T-cell (primary cell): Measurements from ENCODE around the gene TRPM3. TPM values are rescaled to one million over a fixed set of nuclear protein-coding genes. Genes with fewer than 3 reads are reported as not detected.

Experiments used
- ATAC-seq, 4 experiments: fragments of 200-7000 bp in 3 of 4; fragments of 150-1000 bp in 1 of 4; cut with Tn5 transposase; replicated peaks in 1 of 4; 1 replicate in 3 of 4; 2 replicates in 1 of 4; pipeline ENCODE4 v1.10.0; 2021; ENCODE audit warnings: moderate library complexity in 3 of 4, mild to moderate bottlenecking in 2 of 4, moderate number of reproducible peaks in 1 of 4
- CTCF ChIA-PET, 2 donors: fragments of 300-600 bp; sonication (Branson Sonifier 250); formaldehyde crosslinking; loops; one replicate each; lab custom pipeline; 2022; ENCODE audit warnings: antibody characterized with exemption in 2 of 2; lab: Charles Lee
- POLR2A ChIA-PET, 2 donors: fragments of 300-600 bp; sonication (Branson Sonifier 250); formaldehyde crosslinking; loops; one replicate each; lab custom pipeline; 2022; ENCODE audit warnings: antibody characterized with exemption in 2 of 2; lab: Charles Lee
- DNase-seq, 35 experiments: peaks; one replicate each; pipeline versions ENCODE4 v3.0.0 to v3.0.0-alpha.2; 2013 to 2023
- H3K27ac ChIP-seq: one replicate; pipeline ENCODE4 v1.5.1; 2013; ENCODE audit warnings: low read length
- H3K27me3 ChIP-seq, 2 experiments: replicated peaks in 1 of 2; 1 replicate in 1 of 2; 2 replicates in 1 of 2; pipeline versions ENCODE4 v1.6.1 to v1.7.0; 2013; ENCODE audit warnings: low read length in 1 of 2, mixed read lengths in 1 of 2; ENCODE audit not compliant: control insufficient read depth in 2 of 2, insufficient read depth in 2 of 2; ENCODE audit errors: extremely low read depth in 1 of 2
- H3K36me3 ChIP-seq, 2 donors: 1 replicate in 1 of 2; 2 replicates in 1 of 2; pipeline versions ENCODE4 v1.6.1 to v1.7.0; 2013; ENCODE audit warnings: low read length in 1 of 2; ENCODE audit not compliant: control insufficient read depth in 2 of 2, insufficient read depth in 1 of 2; ENCODE audit errors: extremely low read depth in 1 of 2
- H3K4me1 ChIP-seq, 2 experiments: 1 replicate in 1 of 2; 2 replicates in 1 of 2; pipeline versions ENCODE4 v1.6.1 to v1.7.0; 2013; ENCODE audit warnings: low read length in 2 of 2, mixed read lengths in 1 of 2; ENCODE audit not compliant: insufficient read depth in 2 of 2, control insufficient read depth in 1 of 2; ENCODE audit errors: extremely low read depth in 1 of 2
- H3K4me3 ChIP-seq, 2 donors: 1 replicate in 1 of 2; 2 replicates in 1 of 2; pipeline versions ENCODE4 v1.5.1 to v1.7.0; 2013; ENCODE audit warnings: mild to moderate bottlenecking in 2 of 2, low read length in 1 of 2, moderate library complexity in 1 of 2; ENCODE audit not compliant: control insufficient read depth in 1 of 2; ENCODE audit errors: extremely low read depth in 1 of 2
- H3K9me3 ChIP-seq: 2 replicates; pipeline ENCODE4 v1.7.0; 2013
- H3K27ac Mint-ChIP-seq, 2 donors: one replicate each; pipeline ENCODE4 v1.8.0; 2020 to 2021; ENCODE audit warnings: mild to moderate bottlenecking in 2 of 2, mixed read lengths in 2 of 2
- H3K27me3 Mint-ChIP-seq, 2 donors: one replicate each; pipeline ENCODE4 v1.8.0; 2021 to 2022; ENCODE audit warnings: mixed read lengths in 2 of 2
- H3K36me3 Mint-ChIP-seq: one replicate; pipeline ENCODE4 v1.8.0; 2021; ENCODE audit warnings: mixed read lengths
- H3K4me1 Mint-ChIP-seq, 3 donors: one replicate each; pipeline ENCODE4 v1.8.0; 2020 to 2022; ENCODE audit warnings: mixed read lengths in 3 of 3, mild to moderate bottlenecking in 1 of 3
- H3K4me3 Mint-ChIP-seq, 3 donors: one replicate each; pipeline ENCODE4 v1.8.0; 2020 to 2022; ENCODE audit warnings: mild to moderate bottlenecking in 3 of 3, mixed read lengths in 3 of 3, moderate library complexity in 3 of 3
- H3K9me3 Mint-ChIP-seq, 3 donors: one replicate each; pipeline ENCODE4 v1.8.0; 2020 to 2022; ENCODE audit warnings: mixed read lengths in 3 of 3
- WGBS: methylation state at CpG from one replicate; pipeline ENCODE4 v1.1.5; 2013; ENCODE audit warnings: missing lambda C conversion rate; ENCODE audit not compliant: insufficient coverage; 5-methylcytosine and 5-hydroxymethylcytosine counted together
- total RNA-seq, 35 experiments: library from RNA in 6 of 35; stranded (reverse) in 6 of 35; fragments of 120-200 nt in 1 of 35; gene quantifications; one replicate each; pipeline versions ENCODE4 v1.2.1 to v1.2.4 and lab custom pipeline; 2013 to 2026

Gene TRPM3
- total RNA-seq, 5 donors from 2014 or later (not counting 1 experiment from before 2014, with no cell fraction given): not detected

- H3K36me3 Mint-ChIP-seq: no peaks in the 10 kb centered on the region
- no peak overlapping the region for H3K4me3 Mint-ChIP-seq
- Histone ChIP-seq H3K36me3 (no peaks in the 10 kb centered on the region), H3K27ac (no peak overlapping the region), H3K27me3 (peaks cover 0 to 6% of the 10 kb centered on the region in 2 experiments), H3K4me3 (no peak overlapping the region), H3K4me1 (no peaks in the 10 kb centered on the region), H3K9me3 (no peaks in the 10 kb centered on the region)
- no peaks in the 10 kb centered on the region for H3K4me1 Mint-ChIP-seq
- H3K27me3 Mint-ChIP-seq: no peaks in the 10 kb centered on the region
- no peaks in the 10 kb centered on the region for H3K9me3 Mint-ChIP-seq
- DNase-seq: no peak
- no peak overlapping the region for H3K27ac Mint-ChIP-seq
- ATAC-seq: no peak
- CTCF ChIA-PET: no interaction called here
- WGBS: 96% methylated on average over 17 of the region's 17 CpGs
- POLR2A ChIA-PET: no interaction called here
Observed at GRCh38 chr9:70618784-70619183, 502.6 kb downstream of the TRPM3 start.

- Histone ChIP-seq H3K9me3 (no peaks in the 10 kb centered on the region), H3K4me3 (no peak overlapping the region), H3K4me1 (no peaks in the 10 kb centered on the region), H3K36me3 (no peaks in the 10 kb centered on the region), H3K27me3 (peaks cover 0 to 3% of the 10 kb centered on the region in 2 experiments), H3K27ac (no peak overlapping the region)
- ChIA-PET CTCF (no interaction called here), POLR2A (no interaction called here)
- DNase-seq: no peak
- Mint-ChIP-seq H3K27me3 (no peaks in the 10 kb centered on the region), H3K9me3 (no peaks in the 10 kb centered on the region), H3K4me3 (no peak overlapping the region), H3K36me3 (no peaks in the 10 kb centered on the region), H3K4me1 (no peaks in the 10 kb centered on the region), H3K27ac (no peak overlapping the region)
- ATAC-seq: no peak
- WGBS: 78% methylated on average over 5 of the region's 9 CpGs
Observed at GRCh38 chr9:70617033-70617828, 504.2 kb downstream of the TRPM3 start.

GRCh38 chr9:70616228-70616990, 505.0 kb downstream of the TRPM3 start:
- H3K36me3 ChIP-seq: no peaks in the 10 kb centered on the region
- no peaks in the 10 kb centered on the region for H3K4me1 ChIP-seq
- H3K4me1 Mint-ChIP-seq: no peaks in the 10 kb centered on the region
- WGBS: 100% methylated on average over 3 of the region's 7 CpGs
- DNase-seq (no peak), ATAC-seq (no peak)
- ChIA-PET POLR2A (interaction anchor here in 1 of 2 donors (0.7 kb wide), 1 partner anchor 361 kb away, joined by 8 read pairs; no protein-coding TSS in a partner anchor), CTCF (interaction anchor here in 1 of 2 donors (1.0 kb wide), 1 partner anchor 1716 kb away, joined by 3 read pairs; no protein-coding TSS in a partner anchor)
- no peaks in the 10 kb centered on the region for H3K9me3 ChIP-seq
- H3K27ac ChIP-seq: no peak overlapping the region
- peaks cover 0 to 3% of the 10 kb centered on the region in 2 experiments for H3K27me3 ChIP-seq
- no peak overlapping the region for H3K4me3 ChIP-seq
- H3K36me3 Mint-ChIP-seq: no peaks in the 10 kb centered on the region
- no peaks in the 10 kb centered on the region for H3K9me3 Mint-ChIP-seq
- no peak overlapping the region for H3K27ac Mint-ChIP-seq
- no peak overlapping the region for H3K4me3 Mint-ChIP-seq
- H3K27me3 Mint-ChIP-seq: peaks cover 0 to 3% of the 10 kb centered on the region in 2 donors

- H3K27ac Mint-ChIP-seq: no peak overlapping the region
- no peak overlapping the region for H3K4me3 ChIP-seq
- DNase-seq (no peak), ATAC-seq (no peak)
- H3K9me3 ChIP-seq: no peaks in the 10 kb centered on the region
- peaks cover 0 to 3% of the 10 kb centered on the region in 2 experiments for H3K27me3 ChIP-seq
- H3K36me3 ChIP-seq: no peaks in the 10 kb centered on the region
- WGBS: no CpG with 5 or more reads among the region's 4 CpGs
- no peaks in the 10 kb centered on the region for H3K36me3 Mint-ChIP-seq
- ChIA-PET POLR2A (interaction anchor here in 1 of 2 donors (0.7 kb wide), 1 partner anchor 360 kb away, joined by 8 read pairs; no protein-coding TSS in a partner anchor), CTCF (interaction anchor here (0.6 to 1.0 kb wide), 2 partner anchors 279 to 1717 kb away, joined by 3 read pairs; no protein-coding TSS in a partner anchor)
- no peak overlapping the region for H3K4me3 Mint-ChIP-seq
- H3K27me3 Mint-ChIP-seq: peaks cover 0 to 6% of the 10 kb centered on the region in 2 donors
- no peak overlapping the region for H3K27ac ChIP-seq
- H3K9me3 Mint-ChIP-seq: no peaks in the 10 kb centered on the region
- H3K4me1 Mint-ChIP-seq: no peaks in the 10 kb centered on the region
- no peaks in the 10 kb centered on the region for H3K4me1 ChIP-seq
Observed at GRCh38 chr9:70615464-70616138, 505.8 kb downstream of the TRPM3 start.

GRCh38 chr9:70614786-70615463, 506.5 kb downstream of the TRPM3 start:
- WGBS: no CpG with 5 or more reads among the region's 4 CpGs
- Mint-ChIP-seq H3K27ac (no peak overlapping the region), H3K9me3 (no peaks in the 10 kb centered on the region), H3K4me1 (no peaks in the 10 kb centered on the region), H3K27me3 (peaks cover 0 to 6% of the 10 kb centered on the region in 2 donors), H3K36me3 (no peaks in the 10 kb centered on the region), H3K4me3 (no peak overlapping the region)
- POLR2A ChIA-PET: no interaction called here
- no peaks in the 10 kb centered on the region for H3K4me1 ChIP-seq
- H3K4me3 ChIP-seq: no peak overlapping the region
- CTCF ChIA-PET: interaction anchor here (0.6 to 1.5 kb wide), 4 partner anchors 9 to 1718 kb away, joined by 3 read pairs; no protein-coding TSS in a partner anchor
- H3K9me3 ChIP-seq: no peaks in the 10 kb centered on the region
- DNase-seq (no peak), ATAC-seq (no peak)
- H3K27me3 ChIP-seq: peaks cover 0 to 3% of the 10 kb centered on the region in 2 experiments
- H3K36me3 ChIP-seq: no peaks in the 10 kb centered on the region
- H3K27ac ChIP-seq: no peak overlapping the region
